Measurements from ENCODE around the gene ATP5MC3. TPM values are rescaled to one million over a fixed set of nuclear protein-coding genes. Genes with fewer than 3 reads are reported as not detected.

Gene ATP5MC3
- total and polyA plus RNA-seq, 2 of the 13 experiments (the other 11 are each of a cell fraction or from before 2014, with no cell fraction given): 676 to 1,007 TPM

- no peak for ATAC-seq
- Histone ChIP-seq H3K27me3 (ENCODE audit: control insufficient read depth in 1 of 2, insufficient read depth in 2 of 2, low read length in 2 of 2) (peaks cover 0 to 7% of the 10 kb centered on the region in 2 experiments; a peak in 1 of 5 replicates), H2AFZ (ENCODE audit: low read length) (no peak overlapping the region), H3K27ac (ENCODE audit: extremely low read length, insufficient read depth, low read length) (no peak overlapping the region), H3K4me2 (ENCODE audit: low read depth, low read length) (no peak overlapping the region), H4K20me1 (ENCODE audit: insufficient read depth, low read length) (no peaks in the 10 kb centered on the region), H3K79me2 (ENCODE audit: insufficient read depth, low read length) (no peaks in the 10 kb centered on the region), H3K9me3 (ENCODE audit: low read length) (no peaks in the 10 kb centered on the region), H3K4me1 (ENCODE audit: insufficient read depth, low read length) (no peaks in the 10 kb centered on the region), H3K4me3 (replicated peaks in 1 of 3; ENCODE audit: insufficient read depth in 1 of 3, low read depth in 2 of 3, low read length in 3 of 3) (no peak overlapping the region), H3K36me3 (replicated peaks in 1 of 2; ENCODE audit: control insufficient read depth in 1 of 2, insufficient read depth in 2 of 2, low read length in 2 of 2) (no peaks in the 10 kb centered on the region), H3K9ac (ENCODE audit: insufficient read depth, low read depth, low read length) (no peak overlapping the region)
- ChIA-PET POLR2A (no interaction called here), CTCF (ENCODE audit: low intra/inter-chr PET ratio, low total read pairs) (no interaction called here)
- in situ Hi-C loops (cut with HindIII; ENCODE audit: extremely low pct_ligation_motif_present, low pct_unique_long_range_greater_than_20kb): no loop called here
- 27% methylated on average over 3 of the region's 3 CpGs for WGBS (ENCODE audit: low lambda C conversion rate)
- FAIRE-seq: no peak
- no peak for DNase-seq (ENCODE audit: low spot score)
- intact Hi-C loops (cut with micrococcal nuclease; ENCODE audit: unreplicated experiment): no loop called here
- no TSS peak for BruUV-seq (replicated peaks)
- TF ChIP-seq BORCS8-MEF2B (CRISPR knock-in tag; IDR thresholded peaks at IDR 0.05): no peak
- TF ChIP-seq ZNF432 (CRISPR knock-in tag; IDR thresholded peaks at IDR 0.05; ENCODE audit: borderline replicate concordance): no peak
- no peak for TF ChIP-seq PAWR (CRISPR knock-in tag; IDR thresholded peaks at IDR 0.05; ENCODE audit: borderline replicate concordance)
- TF ChIP-seq KAT8 (CRISPR knock-in tag; IDR thresholded peaks at IDR 0.05): no peak
- TF ChIP-seq, protein P1, sequence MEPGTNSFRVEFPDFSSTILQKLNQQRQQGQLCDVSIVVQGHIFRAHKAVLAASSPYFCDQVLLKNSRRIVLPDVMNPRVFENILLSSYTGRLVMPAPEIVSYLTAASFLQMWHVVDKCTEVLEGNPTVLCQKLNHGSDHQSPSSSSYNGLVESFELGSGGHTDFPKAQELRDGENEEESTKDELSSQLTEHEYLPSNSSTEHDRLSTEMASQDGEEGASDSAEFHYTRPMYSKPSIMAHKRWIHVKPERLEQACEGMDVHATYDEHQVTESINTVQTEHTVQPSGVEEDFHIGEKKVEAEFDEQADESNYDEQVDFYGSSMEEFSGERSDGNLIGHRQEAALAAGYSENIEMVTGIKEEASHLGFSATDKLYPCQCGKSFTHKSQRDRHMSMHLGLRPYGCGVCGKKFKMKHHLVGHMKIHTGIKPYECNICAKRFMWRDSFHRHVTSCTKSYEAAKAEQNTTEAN (CRISPR knock-in tag; conservative IDR thresholded peaks at IDR 0.05): no peak
- TF ChIP-seq, protein P2, sequence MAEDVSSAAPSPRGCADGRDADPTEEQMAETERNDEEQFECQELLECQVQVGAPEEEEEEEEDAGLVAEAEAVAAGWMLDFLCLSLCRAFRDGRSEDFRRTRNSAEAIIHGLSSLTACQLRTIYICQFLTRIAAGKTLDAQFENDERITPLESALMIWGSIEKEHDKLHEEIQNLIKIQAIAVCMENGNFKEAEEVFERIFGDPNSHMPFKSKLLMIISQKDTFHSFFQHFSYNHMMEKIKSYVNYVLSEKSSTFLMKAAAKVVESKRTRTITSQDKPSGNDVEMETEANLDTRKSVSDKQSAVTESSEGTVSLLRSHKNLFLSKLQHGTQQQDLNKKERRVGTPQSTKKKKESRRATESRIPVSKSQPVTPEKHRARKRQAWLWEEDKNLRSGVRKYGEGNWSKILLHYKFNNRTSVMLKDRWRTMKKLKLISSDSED (CRISPR knock-in tag; IDR thresholded peaks at IDR 0.05): no peak
- TF ChIP-seq REPIN1 (CRISPR knock-in tag; IDR thresholded peaks at IDR 0.05; ENCODE audit: borderline replicate concordance, low read depth): no peak
- TF ChIP-seq RFX1 (IDR thresholded peaks at IDR 0.05): no peak
- no peak for TF ChIP-seq RNF219 (CRISPR knock-in tag; IDR thresholded peaks at IDR 0.05)
- TF ChIP-seq ZC3H4 (CRISPR knock-in tag; IDR thresholded peaks at IDR 0.05; ENCODE audit: borderline replicate concordance): no peak
- TF ChIP-seq, protein P3, sequence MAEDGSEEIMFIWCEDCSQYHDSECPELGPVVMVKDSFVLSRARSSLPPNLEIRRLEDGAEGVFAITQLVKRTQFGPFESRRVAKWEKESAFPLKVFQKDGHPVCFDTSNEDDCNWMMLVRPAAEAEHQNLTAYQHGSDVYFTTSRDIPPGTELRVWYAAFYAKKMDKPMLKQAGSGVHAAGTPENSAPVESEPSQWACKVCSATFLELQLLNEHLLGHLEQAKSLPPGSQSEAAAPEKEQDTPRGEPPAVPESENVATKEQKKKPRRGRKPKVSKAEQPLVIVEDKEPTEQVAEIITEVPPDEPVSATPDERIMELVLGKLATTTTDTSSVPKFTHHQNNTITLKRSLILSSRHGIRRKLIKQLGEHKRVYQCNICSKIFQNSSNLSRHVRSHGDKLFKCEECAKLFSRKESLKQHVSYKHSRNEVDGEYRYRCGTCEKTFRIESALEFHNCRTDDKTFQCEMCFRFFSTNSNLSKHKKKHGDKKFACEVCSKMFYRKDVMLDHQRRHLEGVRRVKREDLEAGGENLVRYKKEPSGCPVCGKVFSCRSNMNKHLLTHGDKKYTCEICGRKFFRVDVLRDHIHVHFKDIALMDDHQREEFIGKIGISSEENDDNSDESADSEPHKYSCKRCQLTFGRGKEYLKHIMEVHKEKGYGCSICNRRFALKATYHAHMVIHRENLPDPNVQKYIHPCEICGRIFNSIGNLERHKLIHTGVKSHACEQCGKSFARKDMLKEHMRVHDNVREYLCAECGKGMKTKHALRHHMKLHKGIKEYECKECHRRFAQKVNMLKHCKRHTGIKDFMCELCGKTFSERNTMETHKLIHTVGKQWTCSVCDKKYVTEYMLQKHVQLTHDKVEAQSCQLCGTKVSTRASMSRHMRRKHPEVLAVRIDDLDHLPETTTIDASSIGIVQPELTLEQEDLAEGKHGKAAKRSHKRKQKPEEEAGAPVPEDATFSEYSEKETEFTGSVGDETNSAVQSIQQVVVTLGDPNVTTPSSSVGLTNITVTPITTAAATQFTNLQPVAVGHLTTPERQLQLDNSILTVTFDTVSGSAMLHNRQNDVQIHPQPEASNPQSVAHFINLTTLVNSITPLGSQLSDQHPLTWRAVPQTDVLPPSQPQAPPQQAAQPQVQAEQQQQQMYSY (CRISPR knock-in tag; IDR thresholded peaks at IDR 0.05): no peak
- TF ChIP-seq, protein P4, sequence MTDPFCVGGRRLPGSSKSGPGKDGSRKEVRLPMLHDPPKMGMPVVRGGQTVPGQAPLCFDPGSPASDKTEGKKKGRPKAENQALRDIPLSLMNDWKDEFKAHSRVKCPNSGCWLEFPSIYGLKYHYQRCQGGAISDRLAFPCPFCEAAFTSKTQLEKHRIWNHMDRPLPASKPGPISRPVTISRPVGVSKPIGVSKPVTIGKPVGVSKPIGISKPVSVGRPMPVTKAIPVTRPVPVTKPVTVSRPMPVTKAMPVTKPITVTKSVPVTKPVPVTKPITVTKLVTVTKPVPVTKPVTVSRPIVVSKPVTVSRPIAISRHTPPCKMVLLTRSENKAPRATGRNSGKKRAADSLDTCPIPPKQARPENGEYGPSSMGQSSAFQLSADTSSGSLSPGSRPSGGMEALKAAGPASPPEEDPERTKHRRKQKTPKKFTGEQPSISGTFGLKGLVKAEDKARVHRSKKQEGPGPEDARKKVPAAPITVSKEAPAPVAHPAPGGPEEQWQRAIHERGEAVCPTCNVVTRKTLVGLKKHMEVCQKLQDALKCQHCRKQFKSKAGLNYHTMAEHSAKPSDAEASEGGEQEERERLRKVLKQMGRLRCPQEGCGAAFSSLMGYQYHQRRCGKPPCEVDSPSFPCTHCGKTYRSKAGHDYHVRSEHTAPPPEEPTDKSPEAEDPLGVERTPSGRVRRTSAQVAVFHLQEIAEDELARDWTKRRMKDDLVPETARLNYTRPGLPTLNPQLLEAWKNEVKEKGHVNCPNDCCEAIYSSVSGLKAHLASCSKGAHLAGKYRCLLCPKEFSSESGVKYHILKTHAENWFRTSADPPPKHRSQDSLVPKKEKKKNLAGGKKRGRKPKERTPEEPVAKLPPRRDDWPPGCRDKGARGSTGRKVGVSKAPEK (CRISPR knock-in tag; IDR thresholded peaks at IDR 0.05; ENCODE audit: borderline replicate concordance): no peak
- no peak for TF ChIP-seq CEBPG (CRISPR knock-in tag; IDR thresholded peaks at IDR 0.05)
Measured at GRCh38 chr2:175205523-175205922, 24.0 kb upstream of the ATP5MC3 start.
